GM23338 (cell line): ENCODE data around the gene PPM1N. TPM values are rescaled to one million over a fixed set of nuclear protein-coding genes. Genes with fewer than 3 reads are reported as not detected.

Source experiments
- ATAC-seq: fragments of 200-7000 bp; cut with Tn5 transposase; 3 replicates; pipeline ENCODE4 v1.9.1; 2020
- DNase-seq: peaks from one replicate; pipeline ENCODE4 v3.0.0-alpha.2; 2015; ENCODE audit warnings: low spot score
- H2AFZ ChIP-seq: fragments of 200-600 bp; sonication (generic); 2 replicates; pipeline ENCODE4 v1.8.0; 2016; ENCODE audit warnings: antibody characterized with exemption, mild to moderate bottlenecking, moderate library complexity
- H3F3A ChIP-seq: fragments of 200-600 bp; sonication (generic); replicated peaks from 2 replicates; pipeline ENCODE4 v1.8.0; 2017; ENCODE audit warnings: antibody characterized with exemption, mixed run types, low read depth
- H3K27ac ChIP-seq: fragments of 200-600 bp; sonication (generic); 2 replicates; pipeline ENCODE4 v1.6.1; 2016; ENCODE audit warnings: low read depth
- H3K27me3 ChIP-seq: fragments of 200-600 bp; sonication (generic); 2 replicates; pipeline ENCODE4 v1.8.0; 2016; ENCODE audit warnings: mild to moderate bottlenecking, mixed run types, moderate library complexity; ENCODE audit not compliant: insufficient read depth
- H3K36me3 ChIP-seq: fragments of 200-600 bp; sonication (generic); 2 replicates; pipeline ENCODE4 v1.8.0; 2016; ENCODE audit warnings: mild to moderate bottlenecking; ENCODE audit not compliant: insufficient read depth
- H3K4me1 ChIP-seq: fragments of 200-600 bp; sonication (generic); 2 replicates; pipeline ENCODE4 v1.8.0; 2016; ENCODE audit warnings: mild to moderate bottlenecking, moderate library complexity; ENCODE audit not compliant: insufficient read depth
- H3K4me2 ChIP-seq: fragments of 200-600 bp; sonication (generic); 2 replicates; pipeline ENCODE4 v1.7.1; 2017; ENCODE audit warnings: mixed run types
- H3K4me3 ChIP-seq: fragments of 200-600 bp; sonication (generic); 2 replicates; pipeline ENCODE4 v1.6.1; 2016; ENCODE audit warnings: mixed run types
- H3K79me2 ChIP-seq: fragments of 200-600 bp; sonication (generic); replicated peaks from 2 replicates; pipeline ENCODE4 v1.8.0; 2017; ENCODE audit warnings: mild to moderate bottlenecking; ENCODE audit not compliant: insufficient read depth
- H3K9me2 ChIP-seq: fragments of 200-600 bp; sonication (generic); 2 replicates; pipeline ENCODE4 v1.8.0; 2017; ENCODE audit not compliant: insufficient read depth
- H4K20me1 ChIP-seq: fragments of 200-600 bp; sonication (generic); replicated peaks from 2 replicates; pipeline ENCODE4 v1.8.0; 2017; ENCODE audit warnings: mild to moderate bottlenecking; ENCODE audit not compliant: insufficient read depth
- H3K27ac Mint-ChIP-seq: 2 replicates; pipeline ENCODE4 v1.8.0; 2020; ENCODE audit warnings: inconsistent platforms, mild to moderate bottlenecking, moderate library complexity, mixed read lengths
- H3K27me3 Mint-ChIP-seq: 3 replicates; pipeline ENCODE4 v1.8.0; 2022; ENCODE audit warnings: low read depth, mild to moderate bottlenecking, moderate library complexity, mixed read lengths, inconsistent platforms; ENCODE audit not compliant: insufficient read depth, poor library complexity
- H3K36me3 Mint-ChIP-seq: 3 replicates; pipeline ENCODE4 v1.8.0; 2021; ENCODE audit warnings: low read depth, mild to moderate bottlenecking, inconsistent platforms, moderate library complexity, mixed read lengths
- H3K4me1 Mint-ChIP-seq: 3 replicates; pipeline ENCODE4 v1.8.0; 2020; ENCODE audit warnings: mild to moderate bottlenecking, inconsistent platforms, mixed read lengths
- H3K4me3 Mint-ChIP-seq: 3 replicates; pipeline ENCODE4 v1.8.0; 2021; ENCODE audit warnings: moderate library complexity, mild to moderate bottlenecking, inconsistent platforms, mixed read lengths
- H3K9me3 Mint-ChIP-seq: 3 replicates; pipeline ENCODE4 v1.8.0; 2020; ENCODE audit warnings: moderate library complexity, mild to moderate bottlenecking, inconsistent platforms, mixed read lengths
- CREB1 ChIP-seq: fragments of 250-450 bp; sonication (Bioruptor Pico); IDR thresholded peaks from 2 replicates; pipeline ENCODE4 v1.5.0; 2020; ENCODE audit warnings: low read depth, mild to moderate bottlenecking, moderate library complexity
- POLR2AphosphoS5 ChIP-seq: IDR thresholded peaks from 2 replicates; pipeline ENCODE4 v1.6.1; 2016; ENCODE audit warnings: antibody characterized with exemption, low read depth
- long read RNA-seq: library from polyadenylated mRNA; unstranded; transcript quantifications from one replicate; pipeline ENCODE4 v2.0.0, GENCODE V29; 2020; ENCODE audit not compliant: unreplicated experiment
- polyA plus RNA-seq: library from polyadenylated mRNA; unstranded; fragments of >200 nt; fragmentation: Nextera tagmentation; extraction: Ambion mirVana; gene quantifications from 2 replicates; pipeline ENCODE4 v1.2.1, GENCODE V29; 2016
- total RNA-seq: library from RNA; depleted of rRNA; stranded (reverse); fragments of >200 nt; shearing (Covaris generic); gene quantifications from 2 replicates; pipeline ENCODE4 v1.2.3, GENCODE V29; 2014; rRNA removed
- TF ChIP-seq, protein P1 (sequence below): fragments of 250-450 bp; sonication (Bioruptor Pico); IDR thresholded peaks from 2 replicates; pipeline ENCODE4 v1.5.0; 2020; ENCODE audit warnings: mild to moderate bottlenecking, moderate library complexity
- TF ChIP-seq, protein P2 (sequence below): IDR thresholded peaks from 2 replicates; pipeline ENCODE4 v1.6.1; 2016; ENCODE audit warnings: antibody characterized with exemption
- TF ChIP-seq, protein P3 (sequence below), 2 experiments: fragments of 200-600 bp in 1 of 2; sonication (generic) in 1 of 2; conservative IDR thresholded peaks; 2 replicates each; pipeline versions ENCODE4 v1.5.1 to v1.6.1; 2016 to 2017; ENCODE audit warnings: antibody characterized with exemption in 2 of 2, low read depth in 2 of 2, mild to moderate bottlenecking in 2 of 2, moderate library complexity in 1 of 2

PPM1N gene, protein sequence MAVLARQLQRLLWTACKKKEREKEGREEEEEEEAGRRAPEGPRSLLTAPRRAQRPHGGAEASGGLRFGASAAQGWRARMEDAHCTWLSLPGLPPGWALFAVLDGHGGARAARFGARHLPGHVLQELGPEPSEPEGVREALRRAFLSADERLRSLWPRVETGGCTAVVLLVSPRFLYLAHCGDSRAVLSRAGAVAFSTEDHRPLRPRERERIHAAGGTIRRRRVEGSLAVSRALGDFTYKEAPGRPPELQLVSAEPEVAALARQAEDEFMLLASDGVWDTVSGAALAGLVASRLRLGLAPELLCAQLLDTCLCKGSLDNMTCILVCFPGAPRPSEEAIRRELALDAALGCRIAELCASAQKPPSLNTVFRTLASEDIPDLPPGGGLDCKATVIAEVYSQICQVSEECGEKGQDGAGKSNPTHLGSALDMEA
- total RNA-seq (9.6 and 15.2 TPM in 2 replicates), polyA plus RNA-seq (25.1 and 30.1 TPM in 2 replicates)
- long read RNA-seq, partial matches to known transcripts = 2 of 7 reads
- long read RNA-seq, other reads (novel, unspliced or antisense) = 1 of 7 reads

DNA sequence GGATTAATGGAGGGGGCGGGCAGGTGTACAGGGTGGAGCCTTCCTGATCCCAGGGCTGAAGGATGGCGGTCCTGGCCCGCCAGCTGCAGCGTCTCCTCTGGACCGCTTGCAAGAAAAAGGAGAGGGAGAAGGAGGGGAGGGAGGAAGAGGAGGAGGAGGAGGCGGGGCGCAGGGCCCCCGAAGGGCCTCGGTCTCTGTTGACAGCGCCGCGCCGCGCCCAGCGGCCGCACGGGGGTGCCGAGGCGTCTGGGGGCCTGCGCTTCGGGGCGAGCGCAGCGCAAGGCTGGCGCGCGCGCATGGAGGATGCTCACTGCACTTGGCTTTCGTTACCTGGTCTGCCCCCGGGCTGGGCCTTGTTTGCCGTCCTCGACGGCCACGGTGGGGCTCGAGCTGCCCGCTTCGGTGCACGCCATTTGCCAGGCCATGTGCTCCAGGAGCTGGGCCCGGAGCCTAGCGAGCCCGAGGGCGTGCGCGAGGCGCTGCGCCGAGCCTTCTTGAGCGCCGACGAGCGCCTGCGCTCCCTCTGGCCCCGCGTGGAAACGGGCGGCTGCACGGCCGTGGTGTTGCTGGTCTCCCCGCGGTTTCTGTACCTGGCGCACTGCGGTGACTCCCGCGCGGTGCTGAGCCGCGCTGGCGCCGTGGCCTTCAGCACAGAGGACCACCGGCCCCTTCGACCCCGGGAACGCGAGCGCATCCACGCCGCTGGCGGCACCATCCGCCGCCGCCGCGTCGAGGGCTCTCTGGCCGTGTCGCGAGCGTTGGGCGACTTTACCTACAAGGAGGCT is at the start of gene PPM1N:
Gene PPM1N (plus strand): TSS at position 33 of the 785 bp plus-strand sequence. CDS start 30 bp downstream, at position 63.
- Histone ChIP-seq H2AFZ (peak within 1 kb of the TSS; percentile 83), H3K27me3 (peaks cover 15% of the 10 kb centered on the region; the same call in 1 of the 2 replicates), H3F3A (peaks cover 10% of the 10 kb centered on the region), H3K79me2 (no peaks in the 10 kb centered on the region), H3K4me1 (peaks cover 19% of the 10 kb centered on the region; the same call in 1 of the 2 replicates), H3K4me2 (peak within 1 kb of the TSS; percentile 78), H3K36me3 (no peaks in the 10 kb centered on the region), H3K27ac (peak within 1 kb of the TSS; percentile 74), H4K20me1 (peaks cover 2% of the 10 kb centered on the region; the same call in 1 of the 2 replicates), H3K9me2 (no peaks in the 10 kb centered on the region), H3K4me3 (peak within 1 kb of the TSS; percentile 90)
- peak; percentile 87 for DNase-seq
- Mint-ChIP-seq H3K27ac (no peak within 1 kb of the TSS; the same call in 1 of the 2 replicates), H3K27me3 (peaks cover 33% of the 10 kb centered on the region), H3K36me3 (peaks cover 4% of the 10 kb centered on the region; the same call in 1 of the 3 replicates), H3K9me3 (no peaks in the 10 kb centered on the region), H3K4me1 (peaks cover 47% of the 10 kb centered on the region), H3K4me3 (peak within 1 kb of the TSS; percentile 77)
- no peak for TF ChIP-seq CREB1 (CRISPR knock-in tag)
- TF ChIP-seq POLR2AphosphoS5 = peak; percentile 54; the same call in 1 of the 2 replicates
- TF ChIP-seq, protein P1, sequence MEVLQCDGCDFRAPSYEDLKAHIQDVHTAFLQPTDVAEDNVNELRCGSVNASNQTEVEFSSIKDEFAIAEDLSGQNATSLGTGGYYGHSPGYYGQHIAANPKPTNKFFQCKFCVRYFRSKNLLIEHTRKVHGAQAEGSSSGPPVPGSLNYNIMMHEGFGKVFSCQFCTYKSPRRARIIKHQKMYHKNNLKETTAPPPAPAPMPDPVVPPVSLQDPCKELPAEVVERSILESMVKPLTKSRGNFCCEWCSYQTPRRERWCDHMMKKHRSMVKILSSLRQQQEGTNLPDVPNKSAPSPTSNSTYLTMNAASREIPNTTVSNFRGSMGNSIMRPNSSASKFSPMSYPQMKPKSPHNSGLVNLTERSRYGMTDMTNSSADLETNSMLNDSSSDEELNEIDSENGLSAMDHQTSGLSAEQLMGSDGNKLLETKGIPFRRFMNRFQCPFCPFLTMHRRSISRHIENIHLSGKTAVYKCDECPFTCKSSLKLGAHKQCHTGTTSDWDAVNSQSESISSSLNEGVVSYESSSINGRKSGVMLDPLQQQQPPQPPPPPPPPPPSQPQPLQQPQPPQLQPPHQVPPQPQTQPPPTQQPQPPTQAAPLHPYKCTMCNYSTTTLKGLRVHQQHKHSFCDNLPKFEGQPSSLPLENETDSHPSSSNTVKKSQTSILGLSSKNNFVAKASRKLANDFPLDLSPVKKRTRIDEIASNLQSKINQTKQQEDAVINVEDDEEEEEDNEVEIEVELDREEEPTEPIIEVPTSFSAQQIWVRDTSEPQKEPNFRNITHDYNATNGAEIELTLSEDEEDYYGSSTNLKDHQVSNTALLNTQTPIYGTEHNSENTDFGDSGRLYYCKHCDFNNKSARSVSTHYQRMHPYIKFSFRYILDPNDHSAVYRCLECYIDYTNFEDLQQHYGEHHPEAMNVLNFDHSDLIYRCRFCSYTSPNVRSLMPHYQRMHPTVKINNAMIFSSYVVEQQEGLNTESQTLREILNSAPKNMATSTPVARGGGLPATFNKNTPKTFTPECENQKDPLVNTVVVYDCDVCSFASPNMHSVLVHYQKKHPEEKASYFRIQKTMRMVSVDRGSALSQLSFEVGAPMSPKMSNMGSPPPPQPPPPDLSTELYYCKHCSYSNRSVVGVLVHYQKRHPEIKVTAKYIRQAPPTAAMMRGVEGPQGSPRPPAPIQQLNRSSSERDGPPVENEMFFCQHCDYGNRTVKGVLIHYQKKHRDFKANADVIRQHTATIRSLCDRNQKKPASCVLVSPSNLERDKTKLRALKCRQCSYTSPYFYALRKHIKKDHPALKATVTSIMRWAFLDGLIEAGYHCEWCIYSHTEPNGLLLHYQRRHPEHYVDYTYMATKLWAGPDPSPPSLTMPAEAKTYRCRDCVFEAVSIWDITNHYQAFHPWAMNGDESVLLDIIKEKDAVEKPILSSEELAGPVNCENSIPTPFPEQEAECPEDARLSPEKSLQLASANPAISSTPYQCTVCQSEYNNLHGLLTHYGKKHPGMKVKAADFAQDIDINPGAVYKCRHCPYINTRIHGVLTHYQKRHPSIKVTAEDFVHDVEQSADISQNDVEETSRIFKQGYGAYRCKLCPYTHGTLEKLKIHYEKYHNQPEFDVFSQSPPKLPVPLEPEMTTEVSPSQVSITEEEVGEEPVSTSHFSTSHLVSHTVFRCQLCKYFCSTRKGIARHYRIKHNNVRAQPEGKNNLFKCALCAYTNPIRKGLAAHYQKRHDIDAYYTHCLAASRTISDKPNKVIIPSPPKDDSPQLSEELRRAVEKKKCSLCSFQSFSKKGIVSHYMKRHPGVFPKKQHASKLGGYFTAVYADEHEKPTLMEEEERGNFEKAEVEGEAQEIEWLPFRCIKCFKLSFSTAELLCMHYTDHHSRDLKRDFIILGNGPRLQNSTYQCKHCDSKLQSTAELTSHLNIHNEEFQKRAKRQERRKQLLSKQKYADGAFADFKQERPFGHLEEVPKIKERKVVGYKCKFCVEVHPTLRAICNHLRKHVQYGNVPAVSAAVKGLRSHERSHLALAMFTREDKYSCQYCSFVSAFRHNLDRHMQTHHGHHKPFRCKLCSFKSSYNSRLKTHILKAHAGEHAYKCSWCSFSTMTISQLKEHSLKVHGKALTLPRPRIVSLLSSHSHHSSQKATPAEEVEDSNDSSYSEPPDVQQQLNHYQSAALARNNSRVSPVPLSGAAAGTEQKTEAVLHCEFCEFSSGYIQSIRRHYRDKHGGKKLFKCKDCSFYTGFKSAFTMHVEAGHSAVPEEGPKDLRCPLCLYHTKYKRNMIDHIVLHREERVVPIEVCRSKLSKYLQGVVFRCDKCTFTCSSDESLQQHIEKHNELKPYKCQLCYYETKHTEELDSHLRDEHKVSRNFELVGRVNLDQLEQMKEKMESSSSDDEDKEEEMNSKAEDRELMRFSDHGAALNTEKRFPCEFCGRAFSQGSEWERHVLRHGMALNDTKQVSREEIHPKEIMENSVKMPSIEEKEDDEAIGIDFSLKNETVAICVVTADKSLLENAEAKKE = no peak
- TF ChIP-seq, protein P2, sequence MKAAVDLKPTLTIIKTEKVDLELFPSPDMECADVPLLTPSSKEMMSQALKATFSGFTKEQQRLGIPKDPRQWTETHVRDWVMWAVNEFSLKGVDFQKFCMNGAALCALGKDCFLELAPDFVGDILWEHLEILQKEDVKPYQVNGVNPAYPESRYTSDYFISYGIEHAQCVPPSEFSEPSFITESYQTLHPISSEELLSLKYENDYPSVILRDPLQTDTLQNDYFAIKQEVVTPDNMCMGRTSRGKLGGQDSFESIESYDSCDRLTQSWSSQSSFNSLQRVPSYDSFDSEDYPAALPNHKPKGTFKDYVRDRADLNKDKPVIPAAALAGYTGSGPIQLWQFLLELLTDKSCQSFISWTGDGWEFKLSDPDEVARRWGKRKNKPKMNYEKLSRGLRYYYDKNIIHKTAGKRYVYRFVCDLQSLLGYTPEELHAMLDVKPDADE = no peak
- TF ChIP-seq, protein P3, sequence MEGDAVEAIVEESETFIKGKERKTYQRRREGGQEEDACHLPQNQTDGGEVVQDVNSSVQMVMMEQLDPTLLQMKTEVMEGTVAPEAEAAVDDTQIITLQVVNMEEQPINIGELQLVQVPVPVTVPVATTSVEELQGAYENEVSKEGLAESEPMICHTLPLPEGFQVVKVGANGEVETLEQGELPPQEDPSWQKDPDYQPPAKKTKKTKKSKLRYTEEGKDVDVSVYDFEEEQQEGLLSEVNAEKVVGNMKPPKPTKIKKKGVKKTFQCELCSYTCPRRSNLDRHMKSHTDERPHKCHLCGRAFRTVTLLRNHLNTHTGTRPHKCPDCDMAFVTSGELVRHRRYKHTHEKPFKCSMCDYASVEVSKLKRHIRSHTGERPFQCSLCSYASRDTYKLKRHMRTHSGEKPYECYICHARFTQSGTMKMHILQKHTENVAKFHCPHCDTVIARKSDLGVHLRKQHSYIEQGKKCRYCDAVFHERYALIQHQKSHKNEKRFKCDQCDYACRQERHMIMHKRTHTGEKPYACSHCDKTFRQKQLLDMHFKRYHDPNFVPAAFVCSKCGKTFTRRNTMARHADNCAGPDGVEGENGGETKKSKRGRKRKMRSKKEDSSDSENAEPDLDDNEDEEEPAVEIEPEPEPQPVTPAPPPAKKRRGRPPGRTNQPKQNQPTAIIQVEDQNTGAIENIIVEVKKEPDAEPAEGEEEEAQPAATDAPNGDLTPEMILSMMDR (conservative IDR thresholded peaks at IDR 0.05; ENCODE audit: low read depth in 2 of 2) = peak in 1 of 2 experiments; percentile 45; a peak in 3 of 4 replicates
- ATAC-seq = peak; percentile 58
